SK-N-SH (cell line): ENCODE data around the gene NKX2-3. TPM values are rescaled to one million over a fixed set of nuclear protein-coding genes. Genes with fewer than 3 reads are reported as not detected.

Experiments used
- CTCF ChIA-PET: fragments of 300-600, 350-600 bp; formaldehyde crosslinking; extraction: SDS; loops from one replicate; lab custom pipeline; 2021; lab: Yijun Ruan, JAX
- POLR2A ChIA-PET: fragments of 350-600 bp; sonication (Branson Sonifier 250); formaldehyde crosslinking; extraction: SDS; loops from one replicate; lab custom pipeline; 2020; ENCODE audit warnings: antibody characterized with exemption, inconsistent platforms; lab: Yijun Ruan, JAX
- DNase-seq: peaks from one replicate; pipeline ENCODE4 v3.0.0; 2012
- H2AFZ ChIP-seq: fragments of 200-600 bp; sonication (generic); 2 replicates; pipeline ENCODE4 v1.8.1; 2016; ENCODE audit warnings: antibody characterized with exemption, mild to moderate bottlenecking, low read depth
- H3F3A ChIP-seq: fragments of 200-600 bp; sonication (generic); replicated peaks from 2 replicates; pipeline ENCODE3; 2016; ENCODE audit warnings: antibody characterized with exemption, mild to moderate bottlenecking; ENCODE audit not compliant: insufficient read depth
- H3K27ac ChIP-seq, 2 experiments: fragments of 200-500 bp in 1 of 2; fragments of 200-600 bp in 1 of 2; sonication (Bioruptor generic) in 1 of 2; sonication (generic), shearing (Covaris generic) in 1 of 2; 2 replicates each; pipeline versions ENCODE4 v1.5.1 to v1.6.1; 2014 to 2016; ENCODE audit warnings: low read depth in 2 of 2, inconsistent platforms in 1 of 2, low read length in 1 of 2, mild to moderate bottlenecking in 1 of 2, mixed read lengths in 1 of 2
- H3K27me3 ChIP-seq: fragments of 200-600 bp; sonication (generic), shearing (Covaris generic); 2 replicates; pipeline ENCODE4 v1.6.1; 2016; ENCODE audit warnings: mixed run types; ENCODE audit not compliant: insufficient read depth
- H3K36me3 ChIP-seq, 2 experiments: fragments of 200-500 bp in 1 of 2; fragments of 200-600 bp in 1 of 2; sonication (Bioruptor generic) in 1 of 2; sonication (generic) in 1 of 2; replicated peaks in 1 of 2; 2 replicates each; pipeline versions ENCODE3 to v1.5.1; 2014 to 2016; ENCODE audit warnings: low read length in 1 of 2, mild to moderate bottlenecking in 1 of 2; ENCODE audit not compliant: insufficient read depth in 2 of 2, control insufficient read depth in 1 of 2
- H3K4me1 ChIP-seq, 2 experiments: fragments of 200-500 bp in 1 of 2; fragments of 200-600 bp in 1 of 2; sonication (Bioruptor generic) in 1 of 2; sonication (generic), shearing (Covaris generic) in 1 of 2; 2 replicates each; pipeline versions ENCODE4 v1.5.1 to v1.6.1; 2014 to 2016; ENCODE audit warnings: low read depth in 1 of 2, low read length in 1 of 2, mixed run types in 1 of 2; ENCODE audit not compliant: insufficient read depth in 2 of 2, control insufficient read depth in 1 of 2
- H3K4me2 ChIP-seq: fragments of 200-600 bp; sonication (generic), shearing (Covaris generic); 2 replicates; pipeline ENCODE4 v1.6.1; 2017; ENCODE audit warnings: mixed run types
- H3K4me3 ChIP-seq, 2 experiments: fragments of 200-500 bp in 1 of 2; fragments of 200-600 bp in 1 of 2; sonication (Bioruptor generic) in 1 of 2; sonication (generic), shearing (Covaris generic) in 1 of 2; 2 replicates each; pipeline versions ENCODE4 v1.5.1 to v1.8.1; 2014 to 2016; ENCODE audit warnings: low read depth in 2 of 2, inconsistent platforms in 1 of 2, low read length in 1 of 2, mild to moderate bottlenecking in 1 of 2, mixed read lengths in 1 of 2, moderate library complexity in 1 of 2
- H3K79me2 ChIP-seq: fragments of 200-600 bp; sonication (generic); 2 replicates; pipeline ENCODE4 v1.8.1; 2017; ENCODE audit warnings: mild to moderate bottlenecking; ENCODE audit not compliant: insufficient read depth
- H3K9ac ChIP-seq: fragments of 200-600 bp; sonication (generic); 2 replicates; pipeline ENCODE4 v1.6.1; 2017; ENCODE audit warnings: mixed run types
- H3K9me2 ChIP-seq: fragments of 200-600 bp; sonication (generic); 2 replicates; pipeline ENCODE4 v1.6.1; 2017; ENCODE audit warnings: mixed run types
- H3K9me3 ChIP-seq: fragments of 200-600 bp; sonication (generic); 2 replicates; pipeline ENCODE4 v1.6.1; 2017; ENCODE audit warnings: mixed run types, mild to moderate bottlenecking, moderate library complexity
- H4K20me1 ChIP-seq: fragments of 200-600 bp; sonication (generic); 2 replicates; pipeline ENCODE4 v1.6.1; 2017; ENCODE audit warnings: mild to moderate bottlenecking, mixed run types; ENCODE audit not compliant: insufficient read depth
- EZH2phosphoT487 ChIP-seq: fragments of 200-600 bp; sonication (generic); IDR thresholded peaks from 2 replicates; pipeline ENCODE4 v1.6.1; 2017; ENCODE audit warnings: low read depth, mixed run types, mild to moderate bottlenecking, antibody characterized with exemption, moderate library complexity, borderline replicate concordance
- GATA2 ChIP-seq: sonication (generic); formaldehyde crosslinking; IDR thresholded peaks from 2 replicates; pipeline ENCODE4 v1.5.0; 2020; ENCODE audit warnings: mild to moderate bottlenecking, missing genetic modification reagents
- MXI1 ChIP-seq: IDR thresholded peaks from 2 replicates; pipeline ENCODE4 v1.6.1; 2012; ENCODE audit warnings: mild to moderate bottlenecking, low read depth, low read length, improper control_type of control experiment
- NRF1 ChIP-seq: IDR thresholded peaks from 2 replicates; pipeline ENCODE4 v1.6.1; 2012; ENCODE audit warnings: low read depth, mild to moderate bottlenecking, low read length
- RFX5 ChIP-seq: IDR thresholded peaks from 2 replicates; pipeline ENCODE4 v1.6.1; 2012; ENCODE audit warnings: mild to moderate bottlenecking, improper control_type of control experiment, low read length
- TAF1 ChIP-seq: IDR thresholded peaks from 2 replicates; pipeline ENCODE4 v1.6.1; 2012; ENCODE audit warnings: low read depth, mild to moderate bottlenecking, low read length, moderate library complexity, borderline replicate concordance
- TEAD4 ChIP-seq: IDR thresholded peaks from 2 replicates; pipeline ENCODE4 v1.4.0; 2012; ENCODE audit warnings: mild to moderate bottlenecking, borderline replicate concordance; ENCODE audit not compliant: insufficient read depth
- ZBTB33 ChIP-seq: IDR thresholded peaks from 2 replicates; pipeline ENCODE4 v1.4.0; 2012; ENCODE audit warnings: low read depth, borderline replicate concordance
- WGBS: methylation state at CpG from one replicate; pipeline ENCODE4 v1.1.6; 2017; ENCODE audit warnings: low lambda C conversion rate; 5-methylcytosine and 5-hydroxymethylcytosine counted together
- polyA plus RNA-seq, 3 experiments: library from polyadenylated mRNA; depleted of rRNA; stranded (reverse); fragments of >200 nt; gene quantifications; 2 replicates each; pipeline ENCODE4 v1.2.3, GENCODE V29; 2012

Gene NKX2-3
- polyA plus RNA-seq, 1 of the 3 experiments (the other 2 are of a cell fraction) = not detected

- Histone ChIP-seq H3K27me3 (peaks cover 97% of the 10 kb centered on the region), H3K27ac (no peak overlapping the region), H3K4me2 (no peak overlapping the region), H3K79me2 (no peaks in the 10 kb centered on the region), H3K9ac (no peak overlapping the region), H3K4me1 (no peaks in the 10 kb centered on the region; a peak in 1 of 4 replicates), H3K9me2 (no peaks in the 10 kb centered on the region), H2AFZ (no peak overlapping the region), H3K9me3 (no peaks in the 10 kb centered on the region), H3K36me3 (no peaks in the 10 kb centered on the region), H4K20me1 (peaks cover 16% of the 10 kb centered on the region; the same call in 1 of the 2 replicates), H3K4me3 (no peak overlapping the region), H3F3A (peaks cover 3% of the 10 kb centered on the region)
- CTCF ChIA-PET = no interaction called here
- POLR2A ChIA-PET = no interaction called here
- peak; percentile 39 for DNase-seq
- WGBS = 23% methylated on average over 53 of the region's 56 CpGs
- TF ChIP-seq TAF1 (no peak), ZBTB33 (no peak), TEAD4 (no peak), MXI1 (no peak), RFX5 (no peak), NRF1 (no peak)
Measured at GRCh38 chr10:99527526-99528493, 4.9 kb upstream of the NKX2-3 start.

- CTCF ChIA-PET = interaction anchor here (0.7 to 0.9 kb wide), 2 partner anchors 63 to 93 kb away, joined by 3 read pairs; no protein-coding TSS in a partner anchor
- peak; percentile 61; the same call in 1 of the 2 replicates for TF ChIP-seq EZH2phosphoT487
- TF ChIP-seq GATA2 (CRISPR knock-in tag) = no peak
Measured at GRCh38 chr10:99528494-99529441, 4.0 kb upstream of the NKX2-3 start.

More at GRCh38 chr10:99528494-99529441, 4.0 kb upstream of the NKX2-3 start:
- H4K20me1 ChIP-seq = peaks cover 16% of the 10 kb centered on the region; the same call in 1 of the 2 replicates
- H3K9me2 ChIP-seq = no peaks in the 10 kb centered on the region
- POLR2A ChIA-PET = no interaction called here
- H3K9me3 ChIP-seq = no peaks in the 10 kb centered on the region
- 18% methylated on average over 10 of the region's 10 CpGs for WGBS
- H3K9ac ChIP-seq = no peak overlapping the region
- peaks cover 3% of the 10 kb centered on the region for H3F3A ChIP-seq
- no peaks in the 10 kb centered on the region; a peak in 1 of 4 replicates for H3K4me1 ChIP-seq
- H3K4me2 ChIP-seq = no peak overlapping the region
- H3K79me2 ChIP-seq = no peaks in the 10 kb centered on the region
- H3K4me3 ChIP-seq = no peak overlapping the region
- peaks cover 97% of the 10 kb centered on the region for H3K27me3 ChIP-seq
- H3K36me3 ChIP-seq = no peaks in the 10 kb centered on the region
- no peak overlapping the region for H2AFZ ChIP-seq
- DNase-seq = no peak
- no peak overlapping the region for H3K27ac ChIP-seq
